Stimulated activated CD4-positive, alpha-beta T cell treated with anti-CD3 and anti-CD28 coated beads, Interleukin-1b, Interleukin-23, amount 100 ng/mL, for 24 hours (primary cell): ENCODE results near the gene IPO11.
"Not testable (repeated sequence)": the region's sequence is repeated elsewhere in the genome, so short reads cannot be mapped to it uniquely, and the experiment has no call there.

ENCODE experiments used
- DNase-seq, 4 experiments: peaks; one replicate each; pipeline ENCODE4 v3.0.0-alpha.2; 2020; ENCODE audit warnings: low read depth in 4 of 4, low spot score in 1 of 4

Gene IPO11

DNA sequence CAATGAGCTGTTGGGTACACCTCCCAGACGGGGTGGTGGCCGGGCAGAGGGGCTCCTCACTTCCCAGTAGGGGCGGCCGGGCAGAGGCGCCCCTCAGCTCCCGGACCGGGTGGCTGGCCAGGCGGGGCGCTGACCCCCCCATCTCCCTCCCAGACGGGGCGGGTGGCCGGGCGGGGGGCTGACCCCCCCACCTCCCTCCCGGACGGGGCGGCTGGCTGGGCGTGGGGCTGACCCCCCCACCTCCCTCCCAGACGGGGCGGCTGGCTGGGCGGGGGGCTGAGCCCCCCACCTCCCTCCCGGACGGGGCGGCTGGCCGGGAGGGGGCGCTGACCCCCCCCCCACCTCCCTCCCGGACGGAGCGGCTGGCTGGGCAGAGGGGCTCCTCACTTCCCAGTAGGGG, 100.5 kb downstream of the IPO11 start:
- DNase-seq: not testable (repeated sequence)

DNA sequence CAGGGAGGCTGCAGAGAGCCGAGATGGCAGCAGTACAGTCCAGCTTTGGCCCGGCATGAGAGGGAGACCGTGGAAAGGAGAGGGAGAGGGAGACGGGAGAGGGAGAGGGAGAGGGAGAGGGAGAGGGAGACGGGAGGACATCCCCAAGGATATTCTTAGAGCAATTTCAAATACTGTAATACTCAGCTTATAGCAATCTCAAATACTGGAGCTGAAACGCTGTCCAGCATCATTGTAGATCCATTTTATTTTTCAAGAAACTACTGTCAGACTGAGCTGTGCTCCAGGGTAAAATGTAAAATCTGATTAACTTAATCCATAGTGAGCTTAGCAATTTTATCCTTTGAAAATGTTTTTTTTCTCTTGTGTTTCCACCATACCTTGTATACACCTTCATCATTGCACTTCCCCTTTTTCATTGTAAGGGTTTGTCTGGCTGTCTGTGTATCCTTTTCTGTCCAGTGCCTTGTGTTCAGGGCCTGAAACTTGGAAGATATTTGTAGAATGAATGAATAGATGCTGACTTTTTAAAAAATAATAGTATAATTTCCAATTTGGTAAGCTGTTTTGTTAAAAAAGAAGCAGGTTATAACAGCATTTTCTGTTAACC, 102.1 kb downstream of the IPO11 start:
- no peak for DNase-seq

GRCh38 chr5:62520812-62521211, 108.2 kb downstream of the IPO11 start:
- not testable (repeated sequence) for DNase-seq

DNA sequence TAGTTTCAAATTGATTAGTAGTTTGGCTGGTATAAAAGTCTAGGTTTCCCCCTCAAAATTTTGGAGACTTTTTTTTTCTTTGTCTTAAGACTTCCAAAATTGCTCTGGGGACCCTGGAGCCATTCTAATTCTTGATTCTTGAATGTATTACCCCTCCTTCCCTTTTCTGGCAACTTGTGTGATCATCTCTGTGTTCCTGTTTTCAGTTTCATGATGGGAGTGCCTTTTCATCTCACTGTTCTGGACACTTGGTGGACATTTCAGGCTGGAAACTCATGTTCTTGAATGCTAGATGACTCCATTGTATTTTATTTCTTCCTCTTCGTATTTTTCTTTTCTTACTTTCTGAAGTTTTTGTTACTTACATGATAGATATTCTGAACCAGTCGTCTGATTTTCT, 108.8 kb downstream of the IPO11 start:
- DNase-seq: no peak

- DNase-seq: no peak
Measured at GRCh38 chr5:62522811-62523210, 110.2 kb downstream of the IPO11 start.

- DNase-seq: no peak
Measured at GRCh38 chr5:62533597-62533996, 121.0 kb downstream of the IPO11 start.

GRCh38 chr5:62534461-62535236, 122.1 kb downstream of the IPO11 start:
- DNase-seq: no peak

DNA sequence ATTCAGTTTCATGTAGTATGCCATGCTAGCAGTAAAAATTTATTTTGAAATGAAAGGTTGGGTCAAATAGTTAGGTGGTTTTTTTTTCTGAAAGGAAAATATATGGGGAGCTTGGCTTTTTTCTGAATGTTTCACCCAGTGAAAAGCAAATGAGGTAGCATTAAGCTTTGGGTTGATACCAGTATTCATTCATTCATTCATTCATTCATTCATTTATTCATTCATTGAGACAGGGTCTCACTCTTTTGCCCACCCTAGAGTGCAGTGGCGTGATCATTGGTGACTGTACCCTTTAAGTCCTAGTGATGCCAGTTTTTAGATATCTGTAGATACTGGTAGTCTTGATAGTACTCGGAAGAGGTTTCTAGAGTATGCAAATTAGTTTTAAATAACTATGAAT, 123.7 kb downstream of the IPO11 start:
- no peak for DNase-seq

DNA sequence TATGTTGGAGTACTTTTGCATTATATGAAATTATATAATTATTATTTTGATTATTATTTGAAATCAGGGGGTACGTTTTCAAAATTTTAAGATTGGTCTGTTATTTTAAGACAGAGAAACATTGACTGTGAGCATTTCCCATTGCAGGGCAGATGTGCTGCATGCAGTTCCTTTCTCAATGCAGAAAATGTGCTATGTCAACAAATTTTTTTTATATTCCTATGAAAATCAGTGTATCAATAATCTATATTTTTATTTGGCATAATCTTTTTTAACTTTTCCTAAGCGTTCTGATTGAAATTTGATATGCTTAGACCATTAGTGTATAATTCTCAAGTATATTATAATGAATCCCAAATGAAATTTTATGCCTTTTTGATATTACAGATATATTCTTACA, 124.2 kb downstream of the IPO11 start:
- no peak for DNase-seq

DNA sequence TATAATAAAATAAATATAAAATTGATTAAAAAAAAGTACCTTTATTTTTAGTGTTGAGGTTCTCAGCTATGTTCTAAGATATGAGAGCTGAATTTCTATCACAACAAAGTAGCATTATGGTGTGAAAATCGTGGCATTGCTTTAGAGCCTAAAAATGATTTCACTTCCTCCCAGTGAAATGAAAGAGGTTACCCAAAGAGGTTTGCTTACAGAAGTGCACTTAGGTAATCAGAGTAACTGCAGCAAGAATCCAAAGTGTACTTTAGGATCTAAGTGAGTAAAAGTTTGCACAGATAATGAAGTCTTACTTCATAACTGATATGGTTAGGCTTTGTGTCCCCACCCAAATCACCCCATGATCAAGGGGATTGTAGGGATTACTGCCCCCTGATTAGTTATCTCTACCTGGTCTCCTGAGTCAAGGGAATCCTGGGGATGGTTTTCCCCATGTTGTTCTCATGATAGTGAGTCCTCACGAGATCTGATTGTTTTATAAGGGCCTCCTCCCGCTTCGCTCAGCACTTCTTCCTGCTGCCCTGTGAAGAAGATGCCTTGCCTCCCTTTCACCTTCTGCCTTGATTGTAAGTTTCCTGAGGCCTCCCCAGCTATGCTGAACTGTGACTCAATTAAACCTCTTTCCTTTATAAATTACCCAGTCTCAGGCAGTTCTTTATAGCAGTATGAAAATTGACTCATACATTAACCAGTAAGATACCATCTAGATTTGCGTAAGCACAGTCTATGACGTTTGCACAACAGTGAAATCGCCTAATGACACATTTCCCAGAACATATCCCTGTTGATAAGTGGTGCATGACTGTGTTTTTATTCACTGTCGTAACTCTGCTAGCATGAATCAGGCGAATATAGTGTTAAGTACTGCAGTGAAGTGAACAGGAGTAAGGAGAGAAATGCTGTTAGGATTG, 125.7 kb downstream of the IPO11 start:
- no peak for DNase-seq

GRCh38 chr5:62542720-62543119, 130.2 kb downstream of the IPO11 start:
- no peak for DNase-seq

DNA sequence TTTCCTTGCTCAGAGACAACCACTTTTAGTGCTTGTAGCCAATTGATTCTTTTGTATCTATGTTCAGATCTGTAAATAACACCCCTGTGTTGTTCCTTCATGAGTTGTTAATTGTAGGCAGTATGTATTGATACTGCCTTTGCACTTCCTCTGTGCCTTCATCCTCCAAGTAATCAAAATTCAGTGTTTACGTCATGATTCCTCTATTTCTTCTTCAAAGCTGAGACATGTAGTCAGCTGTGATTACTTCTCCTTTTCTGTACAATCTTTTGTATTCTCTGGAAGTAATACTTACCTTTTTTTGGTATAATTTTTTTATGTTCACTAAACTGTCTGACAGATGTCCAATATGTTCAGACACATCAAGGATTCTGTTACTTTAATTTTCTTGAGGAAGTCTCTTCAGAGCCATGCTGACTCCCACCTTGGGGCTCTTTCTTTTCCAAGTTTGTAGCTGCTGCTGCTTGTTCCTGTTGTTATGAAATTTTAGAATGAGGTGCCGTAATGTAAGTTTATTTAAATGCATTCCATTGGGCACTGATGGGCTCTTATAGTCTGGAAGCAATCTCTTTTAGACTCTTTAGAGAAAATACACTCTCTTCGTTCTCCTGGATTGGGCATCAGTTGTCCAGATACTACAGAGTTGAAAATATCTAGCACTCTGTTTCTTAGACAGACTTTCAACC, 135.5 kb downstream of the IPO11 start:
- no peak for DNase-seq

GRCh38 chr5:62550103-62550502, 137.5 kb downstream of the IPO11 start:
- DNase-seq: no peak

DNA sequence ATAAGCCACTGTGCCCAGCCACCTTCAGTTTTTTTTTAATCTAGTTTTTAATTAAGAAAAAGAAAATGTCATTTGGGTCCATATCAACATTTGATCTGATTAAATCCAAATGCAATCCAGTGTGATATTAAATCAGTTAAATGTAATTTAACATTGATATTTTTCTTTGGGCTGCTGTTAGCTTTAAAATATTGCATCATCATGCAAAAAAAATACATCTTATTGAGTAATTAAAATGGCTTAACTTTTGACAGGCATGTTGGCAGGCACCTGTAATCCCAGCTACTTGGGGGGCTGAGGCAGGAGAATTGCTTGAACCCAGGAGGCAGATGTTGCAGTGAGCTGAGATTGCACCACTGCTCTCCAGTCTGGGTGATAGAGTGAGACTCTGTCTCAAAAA, 143.4 kb downstream of the IPO11 start:
- DNase-seq: no peak

GRCh38 chr5:62558941-62559340, 146.4 kb downstream of the IPO11 start:
- DNase-seq: no peak

- DNase-seq: no peak
Measured at GRCh38 chr5:62560786-62561185, 148.2 kb downstream of the IPO11 start.

DNA sequence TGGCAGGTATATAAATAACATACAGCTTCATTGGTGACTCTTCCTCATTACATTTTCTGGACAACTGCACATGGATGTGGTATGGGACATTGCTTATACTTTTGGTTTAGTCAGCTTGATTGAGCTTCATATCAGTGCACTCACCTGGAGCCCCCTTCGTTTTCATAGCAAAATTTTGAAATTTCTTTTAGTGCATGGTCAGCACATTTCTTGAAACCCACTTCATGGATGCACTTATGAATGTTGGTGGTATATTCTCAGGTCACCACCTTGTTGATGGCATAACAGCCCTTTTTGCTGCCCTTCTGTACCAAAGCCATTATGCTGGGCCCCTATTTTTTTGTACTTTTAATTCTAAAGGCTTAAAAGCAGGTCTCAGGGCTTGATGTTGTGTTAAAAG, 149.3 kb downstream of the IPO11 start:
- DNase-seq: no peak

DNA sequence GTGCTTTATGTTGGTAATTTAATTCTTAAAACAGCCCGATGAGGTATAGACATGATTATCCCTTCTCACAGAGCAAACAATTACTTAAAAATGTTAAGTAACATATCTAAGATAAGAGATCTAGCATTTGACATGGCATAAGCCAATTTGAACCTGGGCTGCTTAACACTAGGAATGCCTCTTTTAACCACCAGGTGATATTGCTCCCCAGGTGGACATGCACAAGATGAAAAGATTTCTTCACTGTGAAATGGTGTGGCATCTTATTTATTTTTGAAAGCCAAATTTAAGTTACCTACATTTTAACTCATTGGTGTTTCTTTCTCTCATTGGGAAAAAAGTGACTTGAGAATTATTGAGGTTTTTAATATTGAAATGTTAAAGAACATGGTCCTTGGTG, 150.3 kb downstream of the IPO11 start:
- DNase-seq: no peak

- no peak for DNase-seq
Measured at GRCh38 chr5:62564101-62564500, 151.5 kb downstream of the IPO11 start.

- DNase-seq: not testable (repeated sequence)
Measured at GRCh38 chr5:62565740-62566139, 153.2 kb downstream of the IPO11 start.

- DNase-seq: no peak
Measured at GRCh38 chr5:62568143-62568542, 155.6 kb downstream of the IPO11 start.
